HG03135 (cell line): Measurements from ENCODE around the gene GALNT2.
A peak's percentile ranks its signal among the peaks of the same experiment; 100 is the strongest.

Experiments
- ATAC-seq: cut with Tn5 transposase; IDR thresholded peaks from one replicate; pipeline ENCODE4 v1.9.1; 2021; ENCODE audit warnings: mild to moderate bottlenecking, moderate library complexity; ENCODE audit not compliant: unreplicated experiment

The GALNT2 gene

GRCh38 chr1:230287674-230288315, 220.8 kb downstream of the GALNT2 start:
- ATAC-seq = no peak

DNA sequence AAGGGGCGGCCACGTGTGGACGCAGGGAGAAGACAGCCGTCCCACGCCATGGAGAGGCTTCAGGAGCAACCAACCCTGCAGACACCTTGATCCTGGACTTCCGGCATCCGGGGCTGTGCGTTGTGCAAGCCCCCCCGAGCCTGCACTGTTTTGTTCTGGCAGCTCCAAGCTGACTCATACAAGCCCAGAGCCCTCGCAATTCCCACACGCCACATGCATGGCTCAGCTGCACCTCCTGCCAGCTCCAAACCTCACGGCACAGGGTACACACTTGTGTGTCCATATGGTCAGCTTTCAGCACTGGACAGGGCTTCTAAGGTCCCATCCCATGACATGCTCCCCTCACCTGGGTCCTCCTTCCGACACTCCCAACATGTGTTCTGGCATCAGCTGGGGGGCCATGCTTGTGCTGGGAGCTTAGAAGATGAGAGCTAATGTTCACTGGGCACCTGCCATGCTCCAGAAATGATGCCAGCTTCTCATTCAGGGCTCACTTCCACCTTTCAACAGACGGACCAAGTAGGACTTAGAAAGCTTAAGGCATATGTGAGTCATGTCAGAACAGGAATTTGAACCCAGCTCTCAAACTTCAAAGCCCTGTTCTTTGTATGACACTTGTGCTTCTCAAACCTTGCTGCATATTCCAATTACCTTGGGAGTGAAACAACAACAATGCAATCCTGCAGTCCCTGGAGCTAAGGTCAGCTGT, 221.8 kb downstream of the GALNT2 start:
- no peak for ATAC-seq

DNA sequence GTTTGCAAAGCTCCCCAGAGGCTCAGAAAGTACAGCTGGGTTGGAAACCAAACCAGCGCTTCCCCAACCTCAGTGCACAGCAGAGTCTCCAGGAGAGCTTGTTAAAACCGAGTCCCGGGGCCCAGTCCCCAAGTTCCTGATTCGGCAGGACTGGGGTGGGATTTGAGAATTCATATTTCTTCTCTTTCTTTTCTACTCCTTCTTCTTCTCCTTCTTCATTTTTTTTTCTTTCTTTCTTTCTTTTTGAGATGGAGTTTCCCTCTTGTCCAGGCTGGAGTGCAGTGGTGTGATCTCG, 222.3 kb downstream of the GALNT2 start:
- no peak for ATAC-seq

DNA sequence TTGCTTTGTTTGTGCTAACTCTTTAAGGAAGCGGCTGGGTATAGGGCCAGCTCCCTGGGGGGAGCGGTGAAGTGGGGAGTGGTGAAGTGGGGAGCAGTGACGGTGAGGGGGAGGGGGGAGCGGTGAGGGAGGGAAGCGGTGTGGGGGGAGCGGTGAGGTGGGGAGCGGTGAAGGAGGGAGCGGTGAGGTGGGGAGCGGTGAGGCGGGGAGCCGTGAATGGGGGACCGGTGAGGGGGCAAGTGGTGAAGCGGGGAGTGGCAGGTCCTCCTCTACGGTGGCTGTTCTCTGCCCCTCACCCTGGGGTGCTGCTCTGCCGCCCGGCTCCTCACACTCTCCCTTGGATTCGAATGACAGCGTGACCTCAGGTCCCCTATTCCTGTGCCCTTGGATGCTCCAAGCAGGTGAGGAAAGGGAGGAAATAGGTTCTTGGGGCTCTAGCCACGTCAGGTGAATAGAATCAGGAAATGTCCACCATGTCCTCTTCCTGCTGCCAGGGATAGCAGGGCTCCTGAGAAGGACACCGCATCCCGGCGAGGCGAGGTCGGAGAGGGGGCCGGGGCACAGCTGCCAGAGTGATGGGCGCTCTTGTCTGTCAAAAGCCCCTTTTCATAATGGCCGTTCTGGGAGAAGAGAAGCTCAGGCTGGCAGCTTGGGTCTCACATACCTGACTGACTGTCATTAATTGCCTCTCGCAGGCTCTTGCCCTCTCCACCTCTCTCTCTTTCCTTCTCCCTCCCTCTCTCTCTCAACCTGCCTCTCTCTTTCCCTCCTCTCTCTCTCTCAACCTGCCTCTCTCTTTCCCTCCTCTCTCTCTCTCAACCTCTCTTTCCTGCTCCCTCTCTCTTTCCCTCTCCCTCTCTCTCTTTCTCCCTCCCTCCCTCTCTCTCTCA, 224.9 kb downstream of the GALNT2 start:
- no peak for ATAC-seq

DNA sequence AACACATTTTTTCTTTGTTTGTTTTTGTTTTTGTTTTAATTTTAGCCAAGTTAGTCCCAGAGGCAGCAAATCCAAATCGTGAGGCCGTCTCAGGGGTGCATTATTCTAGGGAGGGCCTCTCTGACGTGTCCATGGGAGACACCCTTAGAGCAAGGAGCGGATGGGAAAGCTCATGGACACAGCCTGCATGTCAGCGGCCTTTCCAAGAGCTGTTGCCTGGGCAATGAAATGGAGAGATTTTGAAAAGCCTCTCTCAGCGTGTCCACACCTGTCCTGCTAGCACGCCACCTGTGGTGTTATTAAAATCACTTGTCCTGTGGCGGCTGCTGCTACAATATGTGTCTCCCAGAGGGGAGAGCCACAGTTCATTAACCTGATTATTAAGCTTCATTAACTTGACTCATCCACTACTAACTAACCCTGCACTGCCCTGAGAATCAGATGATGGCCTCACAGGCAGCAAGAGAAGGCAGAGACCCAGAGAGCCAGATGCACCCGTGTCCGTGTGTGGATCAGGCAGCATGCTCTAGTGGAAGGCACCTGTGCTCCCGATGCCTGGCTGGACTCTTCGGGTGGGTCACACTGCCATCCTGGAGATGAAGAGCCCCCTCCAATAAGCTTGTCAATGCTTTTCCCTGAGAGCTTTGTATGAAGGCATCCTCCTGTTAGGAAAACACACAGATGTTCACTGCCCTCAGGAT, 225.8 kb downstream of the GALNT2 start:
- no peak for ATAC-seq

GRCh38 chr1:230293390-230293700, 226.3 kb downstream of the GALNT2 start:
- ATAC-seq = no peak

- no peak for ATAC-seq
Observed at GRCh38 chr1:230295367-230295766, 228.3 kb downstream of the GALNT2 start.

- ATAC-seq = no peak
Observed at GRCh38 chr1:230299191-230300006, 232.4 kb downstream of the GALNT2 start.

- no peak for ATAC-seq
Observed at GRCh38 chr1:230300322-230301301, 233.6 kb downstream of the GALNT2 start.

GRCh38 chr1:230301322-230301721, 234.3 kb downstream of the GALNT2 start:
- no peak for ATAC-seq

- ATAC-seq = no peak
Observed at GRCh38 chr1:230301822-230302221, 234.8 kb downstream of the GALNT2 start.

DNA sequence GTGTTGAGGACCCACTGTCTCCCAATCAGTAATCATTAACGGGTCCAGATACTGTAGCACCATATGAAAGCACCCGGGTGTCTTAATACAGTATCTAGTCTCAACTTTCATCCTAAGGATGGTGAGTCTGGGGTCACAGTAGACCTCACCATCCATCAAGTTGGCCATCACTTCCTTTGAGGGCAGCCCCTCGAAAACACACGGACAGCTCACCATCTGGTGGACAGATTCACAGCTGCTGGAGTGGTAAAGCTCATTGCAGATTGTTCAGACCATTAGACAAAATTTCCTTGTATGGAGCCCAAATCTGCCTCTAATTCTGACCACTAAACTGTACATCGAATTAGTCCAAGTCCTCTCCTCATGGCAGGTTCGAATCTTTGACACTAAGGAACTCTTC, 236.0 kb downstream of the GALNT2 start:
- no peak for ATAC-seq

DNA sequence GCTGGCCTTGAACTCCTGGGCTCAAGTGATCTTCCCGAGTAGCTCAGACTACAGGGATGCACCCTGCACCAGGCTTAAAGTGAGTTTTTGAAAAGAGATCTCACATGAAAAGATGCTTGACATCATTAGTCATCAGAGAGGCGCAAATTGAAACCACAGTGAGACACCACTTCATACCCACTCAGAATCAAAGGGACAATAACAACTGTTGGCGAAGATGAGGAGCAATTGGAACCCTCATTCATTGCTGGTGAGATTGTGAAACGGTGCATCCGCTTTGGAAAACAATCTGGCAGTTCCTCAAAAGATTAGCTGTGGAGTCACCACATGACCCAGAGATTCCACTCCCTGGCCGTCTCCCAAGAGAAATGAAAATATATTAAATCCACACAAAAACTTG, 236.8 kb downstream of the GALNT2 start:
- ATAC-seq = no peak

GRCh38 chr1:230306169-230306568, 239.1 kb downstream of the GALNT2 start:
- peak; percentile 53 for ATAC-seq

GRCh38 chr1:230307213-230307612, 240.2 kb downstream of the GALNT2 start:
- ATAC-seq = no peak

DNA sequence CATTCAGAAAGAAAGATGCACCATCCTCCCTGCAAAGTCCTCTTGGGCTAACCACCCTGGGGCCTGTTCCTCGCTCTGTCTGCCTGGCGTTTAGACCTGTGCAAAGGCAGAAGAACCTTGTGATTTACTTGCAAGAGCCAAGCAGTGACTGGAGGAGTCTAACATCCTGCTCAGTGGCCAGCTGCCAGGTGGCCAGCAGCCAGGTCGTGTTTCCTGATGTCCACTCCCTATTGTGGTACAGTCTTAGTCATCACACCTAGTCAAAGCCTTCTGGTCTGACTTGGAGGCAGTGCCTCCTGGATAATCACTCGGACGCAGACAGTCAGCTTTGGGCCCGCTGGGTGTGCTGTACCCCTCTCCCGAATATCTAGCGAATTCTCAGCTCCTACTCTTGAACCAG, 241.0 kb downstream of the GALNT2 start:
- no peak for ATAC-seq

DNA sequence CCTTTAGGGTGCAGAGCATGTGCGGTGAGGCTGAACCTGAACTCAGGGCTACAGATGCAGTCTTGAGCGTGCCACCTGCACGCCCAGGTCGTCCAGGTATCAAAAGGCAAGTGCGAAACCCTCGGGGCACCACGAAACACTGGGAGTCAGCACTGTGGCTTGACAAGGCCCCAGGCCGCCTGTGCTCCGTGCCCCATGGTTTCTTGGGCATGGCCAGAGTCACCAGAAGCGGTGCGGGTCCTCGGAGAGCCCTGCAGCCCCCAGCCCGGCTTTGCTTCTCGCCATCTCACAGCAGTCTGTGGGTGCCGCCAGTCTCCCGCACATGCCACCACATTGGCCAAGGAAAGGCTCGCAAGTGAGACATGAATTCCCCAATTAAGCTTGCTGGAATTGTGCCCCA, 241.8 kb downstream of the GALNT2 start:
- ATAC-seq = no peak

- ATAC-seq = no peak
Observed at GRCh38 chr1:230309646-230310177, 242.7 kb downstream of the GALNT2 start.
